ENCODE results near the gene TAF1B. TPM values are rescaled to one million over a fixed set of nuclear protein-coding genes. Genes with fewer than 3 reads are reported as not detected.

Gene TAF1B
- total and polyA plus RNA-seq, 10 of the 15 experiments (the other 5 are each of a cell fraction or from before 2014, with no cell fraction given): 8.1 to 18.3 (median 12.4) TPM

DNA sequence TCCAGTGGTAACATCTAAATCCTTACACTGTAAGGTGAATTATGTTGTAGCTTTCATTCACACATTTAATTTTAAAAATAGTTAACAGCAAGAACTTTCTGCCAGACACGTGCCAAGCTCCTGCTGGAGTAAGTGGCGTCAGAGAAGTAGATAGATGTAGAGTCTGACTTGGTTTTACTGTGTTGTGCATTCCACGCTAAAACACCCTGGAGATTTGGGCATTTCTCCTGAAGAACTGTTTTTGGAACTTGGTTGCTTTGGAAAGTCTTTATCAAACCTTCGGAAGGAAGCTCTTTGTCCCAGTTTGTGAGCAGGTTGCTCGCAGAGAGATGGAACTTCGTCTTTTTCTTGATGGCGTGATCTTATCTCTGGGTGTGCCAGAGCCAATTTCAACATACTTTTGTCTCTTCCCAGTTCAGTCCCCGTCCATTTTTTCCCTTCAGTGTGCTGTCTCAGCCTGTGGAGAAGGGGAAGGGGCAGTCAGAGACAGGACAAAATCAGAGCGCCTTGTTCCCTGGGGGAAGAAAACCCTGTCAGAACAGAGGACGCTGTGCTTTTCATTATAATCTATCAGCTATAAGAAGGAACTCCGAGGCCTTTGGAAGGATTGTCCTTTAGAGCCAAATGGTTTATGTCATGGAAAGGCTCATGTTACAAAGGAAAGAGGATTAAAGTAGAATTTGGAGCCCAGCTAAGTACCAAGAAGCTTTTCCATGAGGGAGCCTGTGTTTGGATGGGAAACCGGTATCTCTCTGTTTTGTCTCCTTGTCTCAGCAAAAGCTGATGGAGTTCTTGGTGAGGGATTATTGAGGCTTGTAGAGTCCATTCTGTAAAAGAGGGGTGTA is 127.1 kb downstream of the TAF1B start:
- ATAC-seq: no peak
- no peak for DNase-seq (ENCODE audit: low read depth, low spot score)
- ChIA-PET POLR2A (no interaction called here), SMC1A (ENCODE audit: uncharacterized antibody, unreplicated experiment) (interaction anchor here (1.2 to 5.3 kb wide), 4 partner anchors 9 to 23 kb away, joined by 3 to 24 read pairs (median 6); no protein-coding TSS in a partner anchor), RAD21 (ENCODE audit: unreplicated experiment) (interaction anchor here (0.6 kb wide), 1 partner anchor 14 kb away, joined by 5 read pairs; no protein-coding TSS in a partner anchor), CTCF (interaction anchor here (1.0 to 4.2 kb wide), 5 partner anchors 14 to 157 kb away, joined by 3 to 49 read pairs (median 5); no protein-coding TSS in a partner anchor)
- Histone ChIP-seq H3K4me3 (no peak overlapping the region), H3K27ac (ENCODE audit: control insufficient read depth, insufficient read depth) (no peak overlapping the region), H3K9me3 (replicated peaks; ENCODE audit: control insufficient read depth, insufficient read depth, low read length) (no peaks in the 10 kb centered on the region), H2AFZ (ENCODE audit: control insufficient read depth, low read depth, low read length) (no peak overlapping the region), H3K4me1 (ENCODE audit: control insufficient read depth, insufficient read depth, low read length) (peaks cover 14% of the 10 kb centered on the region), H3K4me2 (ENCODE audit: control insufficient read depth, insufficient read depth) (no peak overlapping the region), H3K27me3 (replicated peaks in 1 of 2; ENCODE audit: control insufficient read depth in 2 of 2, insufficient read depth in 2 of 2, low read length in 1 of 2) (no peaks in the 10 kb centered on the region), H3K79me2 (ENCODE audit: control insufficient read depth, insufficient read depth, low read length) (no peaks in the 10 kb centered on the region), H3K9ac (ENCODE audit: control insufficient read depth, insufficient read depth, low read length) (no peak overlapping the region), H4K20me1 (ENCODE audit: control insufficient read depth, insufficient read depth) (no peaks in the 10 kb centered on the region), H3K36me3 (ENCODE audit: control insufficient read depth in 2 of 2, insufficient read depth in 2 of 2, low read length in 1 of 2) (no peaks in the 10 kb centered on the region)
- no peak for FAIRE-seq
- WGBS (ENCODE audit: insufficient coverage, insufficient replicate concordance, low lambda C conversion rate, missing lambda C conversion rate): 76% methylated on average over 12 of the region's 12 CpGs
- in situ Hi-C loops (cut with MboI) (no loop called here), intact Hi-C loops (cut with micrococcal nuclease; ENCODE audit: unreplicated experiment) (no loop called here)
- TF ChIP-seq POLR2A (IDR thresholded peaks at IDR 0.05; ENCODE audit: low read depth, low read length) (no peak), CBFB (IDR thresholded peaks at IDR 0.05; ENCODE audit: low read depth) (no peak), CEBPB (IDR thresholded peaks at IDR 0.05; ENCODE audit: borderline replicate concordance in 1 of 2, low read depth in 2 of 2, low read length in 2 of 2) (no peak)
- TF ChIP-seq, protein P1, sequence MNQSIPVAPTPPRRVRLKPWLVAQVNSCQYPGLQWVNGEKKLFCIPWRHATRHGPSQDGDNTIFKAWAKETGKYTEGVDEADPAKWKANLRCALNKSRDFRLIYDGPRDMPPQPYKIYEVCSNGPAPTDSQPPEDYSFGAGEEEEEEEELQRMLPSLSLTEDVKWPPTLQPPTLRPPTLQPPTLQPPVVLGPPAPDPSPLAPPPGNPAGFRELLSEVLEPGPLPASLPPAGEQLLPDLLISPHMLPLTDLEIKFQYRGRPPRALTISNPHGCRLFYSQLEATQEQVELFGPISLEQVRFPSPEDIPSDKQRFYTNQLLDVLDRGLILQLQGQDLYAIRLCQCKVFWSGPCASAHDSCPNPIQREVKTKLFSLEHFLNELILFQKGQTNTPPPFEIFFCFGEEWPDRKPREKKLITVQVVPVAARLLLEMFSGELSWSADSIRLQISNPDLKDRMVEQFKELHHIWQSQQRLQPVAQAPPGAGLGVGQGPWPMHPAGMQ (IDR thresholded peaks at IDR 0.05; ENCODE audit: borderline replicate concordance): no peak
- no TSS peak for BruUV-seq (replicated peaks)

Measured in GM12878 (cell line).